OCI-LY7 (cell line): ENCODE data around the gene TRPM7. TPM values are rescaled to one million over a fixed set of nuclear protein-coding genes. Genes with fewer than 3 reads are reported as not detected.

ENCODE experiments used
- BruUV-seq: library from RNA; stranded (reverse); fragments of 400-500 nt; replicated peaks from 2 replicates; lab custom pipeline; 2021; lab: Mats Ljungman, UMichigan
- CTCF ChIA-PET: fragments of 300-600 bp; sonication (Branson Sonifier 250); formaldehyde crosslinking; loops from one replicate; lab custom pipeline; 2022; ENCODE audit warnings: antibody characterized with exemption; ENCODE audit not compliant: unreplicated experiment; lab: Charles Lee
- POLR2A ChIA-PET: fragments of 300-600 bp; sonication (Branson Sonifier 250); formaldehyde crosslinking; loops from one replicate; lab custom pipeline; 2022; ENCODE audit warnings: antibody characterized with exemption; lab: Charles Lee
- DNase-seq: peaks from one replicate; pipeline ENCODE4 v3.0.0-alpha.2; 2015; ENCODE audit warnings: low spot score
- H2AFZ ChIP-seq: fragments of 200-600 bp; sonication (generic), shearing (Covaris generic); 2 replicates; pipeline ENCODE4 v1.6.1; 2014; ENCODE audit warnings: mild to moderate bottlenecking, antibody characterized with exemption, low read length, moderate library complexity
- H3K27ac ChIP-seq: fragments of 200-600 bp; sonication (generic); 2 replicates; pipeline ENCODE4 v1.5.1; 2014; ENCODE audit warnings: mixed run types, low read depth, mild to moderate bottlenecking, moderate library complexity, low read length, inconsistent platforms; ENCODE audit not compliant: poor library complexity, severe bottlenecking
- H3K36me3 ChIP-seq: fragments of 200-600 bp; sonication (generic); 2 replicates; pipeline ENCODE4 v1.6.1; 2014; ENCODE audit warnings: mild to moderate bottlenecking, antibody characterized with exemption, low read length, moderate library complexity, mixed read lengths; ENCODE audit not compliant: insufficient read depth
- H3K4me1 ChIP-seq: fragments of 200-600 bp; sonication (generic); 2 replicates; pipeline ENCODE4 v1.5.1; 2014; ENCODE audit warnings: mild to moderate bottlenecking, low read length; ENCODE audit not compliant: insufficient read depth, poor library complexity, severe bottlenecking
- H3K4me2 ChIP-seq: fragments of 200-600 bp; sonication (generic); 2 replicates; pipeline ENCODE4 v1.6.1; 2014; ENCODE audit warnings: mild to moderate bottlenecking, low read length
- H3K4me3 ChIP-seq: fragments of 200-600 bp; sonication (generic); 2 replicates; pipeline ENCODE4 v1.5.1; 2014; ENCODE audit warnings: mild to moderate bottlenecking, low read depth, low read length; ENCODE audit not compliant: poor library complexity, severe bottlenecking
- H3K79me2 ChIP-seq: fragments of 200-600 bp; sonication (generic); 2 replicates; pipeline ENCODE4 v1.6.1; 2016; ENCODE audit warnings: low read depth, mild to moderate bottlenecking, low read length, moderate library complexity, mixed read lengths; ENCODE audit not compliant: insufficient read depth
- H3K9me2 ChIP-seq: fragments of 200-600 bp; sonication (generic); 2 replicates; pipeline ENCODE4 v1.6.1; 2016; ENCODE audit warnings: mild to moderate bottlenecking, low read length, mixed read lengths; ENCODE audit not compliant: insufficient read depth
- H3K9me3 ChIP-seq: fragments of 200-600 bp; sonication (generic); 2 replicates; pipeline ENCODE4 v1.6.1; 2014; ENCODE audit warnings: mild to moderate bottlenecking, mixed run types, low read length, mixed read lengths
- H4K20me1 ChIP-seq: fragments of 200-600 bp; sonication (generic); 2 replicates; pipeline ENCODE4 v1.6.1; 2014; ENCODE audit warnings: mild to moderate bottlenecking, antibody characterized with exemption, low read length, moderate library complexity, mixed read lengths; ENCODE audit not compliant: insufficient read depth
- CTCF ChIP-seq: fragments of 200-600 bp; sonication (generic); conservative IDR thresholded peaks from 2 replicates; pipeline ENCODE4 v1.5.1; 2014; ENCODE audit warnings: mild to moderate bottlenecking, antibody characterized with exemption, low read length, moderate library complexity, mixed read lengths
- EZH2phosphoT487 ChIP-seq: fragments of 200-600 bp; sonication (generic); IDR thresholded peaks from 2 replicates; pipeline ENCODE4 v1.6.1; 2018; ENCODE audit warnings: low read depth, borderline replicate concordance, mild to moderate bottlenecking, mixed run types, antibody characterized with exemption, low read length, moderate library complexity, mixed read lengths
- intact Hi-C: fragments of 100-400 bp; cut with micrococcal nuclease; formaldehyde crosslinking; loops from one replicate; pipeline ENCODE4 v1.10.0; 2022; ENCODE audit not compliant: unreplicated experiment
- total RNA-seq, 2 experiments: library from RNA; depleted of rRNA in 1 of 2; stranded (reverse); fragments of >200 nt in 1 of 2; shearing (Covaris generic) in 1 of 2; gene quantifications; 2 replicates each; pipeline ENCODE4 v1.2.3, GENCODE V29; 2014 to 2022

The TRPM7 gene
- total RNA-seq, 2 experiments from 2014 or later = 50.0 to 64.0 TPM

- Histone ChIP-seq H3K79me2 (no peaks in the 10 kb centered on the region), H3K36me3 (peaks cover 11% of the 10 kb centered on the region), H2AFZ (no peak overlapping the region), H3K9me2 (no peaks in the 10 kb centered on the region), H3K4me2 (no peak overlapping the region), H3K9me3 (no peaks in the 10 kb centered on the region), H3K4me1 (no peaks in the 10 kb centered on the region), H4K20me1 (no peaks in the 10 kb centered on the region), H3K27ac (no peak overlapping the region), H3K4me3 (no peak overlapping the region)
- intact Hi-C loops = no loop called here
- TF ChIP-seq CTCF = no peak
- TF ChIP-seq EZH2phosphoT487 = no peak
- ChIA-PET POLR2A (interaction anchor here (0.5 kb wide), 1 partner anchor 42 kb away, joined by 3 read pairs; no protein-coding TSS in a partner anchor), CTCF (no interaction called here)
- BruUV-seq = no TSS peak
- DNase-seq = no peak
Measured at GRCh38 chr15:50710585-50710984, 24.0 kb upstream of the TRPM7 start.

- BruUV-seq = no TSS peak
- Histone ChIP-seq H3K79me2 (no peaks in the 10 kb centered on the region), H3K4me3 (no peak overlapping the region), H3K27ac (no peak overlapping the region), H2AFZ (no peak overlapping the region), H3K4me2 (no peak overlapping the region), H4K20me1 (no peaks in the 10 kb centered on the region), H3K4me1 (no peaks in the 10 kb centered on the region), H3K9me2 (no peaks in the 10 kb centered on the region), H3K36me3 (peaks cover 11% of the 10 kb centered on the region), H3K9me3 (no peaks in the 10 kb centered on the region)
- TF ChIP-seq EZH2phosphoT487 (no peak), CTCF (no peak)
- DNase-seq = no peak
- POLR2A ChIA-PET = no interaction called here
- intact Hi-C loops = no loop called here
- CTCF ChIA-PET = no interaction called here
Measured at GRCh38 chr15:50707878-50708427, 21.4 kb upstream of the TRPM7 start.

- ChIA-PET POLR2A (interaction anchor here (0.6 kb wide), 1 partner anchor 12 kb away, joined by 3 read pairs; no protein-coding TSS in a partner anchor), CTCF (no interaction called here)
- H3K36me3 ChIP-seq = peaks cover 8% of the 10 kb centered on the region
- no peaks in the 10 kb centered on the region for H3K9me3 ChIP-seq
- intact Hi-C loops = no loop called here
- no peaks in the 10 kb centered on the region for H3K79me2 ChIP-seq
- no peaks in the 10 kb centered on the region for H3K9me2 ChIP-seq
- TF ChIP-seq EZH2phosphoT487 = no peak
- no peak for TF ChIP-seq CTCF
- no peaks in the 10 kb centered on the region for H4K20me1 ChIP-seq
- H3K27ac ChIP-seq = no peak overlapping the region
- no peak for DNase-seq
- BruUV-seq = no TSS peak
- H2AFZ ChIP-seq = no peak overlapping the region
- H3K4me3 ChIP-seq = no peak overlapping the region
- no peak overlapping the region for H3K4me2 ChIP-seq
- H3K4me1 ChIP-seq = no peaks in the 10 kb centered on the region
Measured at GRCh38 chr15:50702762-50703334, 16.3 kb upstream of the TRPM7 start.
